Heart left ventricle (tissue), 13 donors: ENCODE results near the gene SLC49A3.

Experiments used
- POLR2A ChIP-seq, 2 donors: fragments of 450-650 bp; IDR thresholded peaks; one replicate each; pipeline ENCODE4 v1.6.1; 2017; ENCODE audit warnings: antibody characterized with exemption in 2 of 2, mild to moderate bottlenecking in 2 of 2, moderate library complexity in 2 of 2
- TF ChIP-seq, protein P1 (sequence below), 12 donors: fragments of 200-600 bp; sonication (generic) in 4 of 12; IDR thresholded peaks; one replicate each; pipeline versions ENCODE4 v1.5.0 to v1.8.0; 2018 to 2022; ENCODE audit warnings: antibody characterized with exemption in 12 of 12, mild to moderate bottlenecking in 5 of 12
- donor health status: ischemic (EF 13 %, LVEDD 7.1; RV severe dilation, severe dysfunction).
- donor health status: DM: no; HTN: yes; CAD: no.
- donor health status: DM: no; HTN: no; CAD: no.
- donor health status: ischemic (EF 25% LVEDD 6.9; RV normal size, moderate dysfunction).
- donor health status: ischemic (EF 25% LVEDD 5.7; RV mildly dilated, moderate dysfunction).
- donor health status: ischemic (EF 35%, LVEDD 5.7; RV mildly dilated, moderate dysfunction).
- donor health status: nonischemic (EF 11% LVEDD 7.7; RV severe dilation, severe dysfunction).
- donor health status: DM: yes; HTN: yes; CAD: no.
- donor health status: PGD.
- donor health status: ischemic (EF 29% LVEDD 5.4; RV normal size, mild dysfunction).
- donor health status: nonischemic (EF 23%, LVEDD 6.1; RV moderate dilation, normal function).

GRCh38 chr4:659851-660250 is 29.1 kb downstream of the SLC49A3 start:
- TF ChIP-seq, protein P1, sequence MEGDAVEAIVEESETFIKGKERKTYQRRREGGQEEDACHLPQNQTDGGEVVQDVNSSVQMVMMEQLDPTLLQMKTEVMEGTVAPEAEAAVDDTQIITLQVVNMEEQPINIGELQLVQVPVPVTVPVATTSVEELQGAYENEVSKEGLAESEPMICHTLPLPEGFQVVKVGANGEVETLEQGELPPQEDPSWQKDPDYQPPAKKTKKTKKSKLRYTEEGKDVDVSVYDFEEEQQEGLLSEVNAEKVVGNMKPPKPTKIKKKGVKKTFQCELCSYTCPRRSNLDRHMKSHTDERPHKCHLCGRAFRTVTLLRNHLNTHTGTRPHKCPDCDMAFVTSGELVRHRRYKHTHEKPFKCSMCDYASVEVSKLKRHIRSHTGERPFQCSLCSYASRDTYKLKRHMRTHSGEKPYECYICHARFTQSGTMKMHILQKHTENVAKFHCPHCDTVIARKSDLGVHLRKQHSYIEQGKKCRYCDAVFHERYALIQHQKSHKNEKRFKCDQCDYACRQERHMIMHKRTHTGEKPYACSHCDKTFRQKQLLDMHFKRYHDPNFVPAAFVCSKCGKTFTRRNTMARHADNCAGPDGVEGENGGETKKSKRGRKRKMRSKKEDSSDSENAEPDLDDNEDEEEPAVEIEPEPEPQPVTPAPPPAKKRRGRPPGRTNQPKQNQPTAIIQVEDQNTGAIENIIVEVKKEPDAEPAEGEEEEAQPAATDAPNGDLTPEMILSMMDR (IDR thresholded peaks at IDR 0.05): no peak
- TF ChIP-seq POLR2A (IDR thresholded peaks at IDR 0.05): no peak
